NCI-H1694 treated with DMSO at 0.1 percent for 48 hours (cell line): Measurements from ENCODE around the gene DMD.

Experiments used
- DNase-seq: peaks from one replicate; lab custom pipeline; 2025; lab: John Stamatoyannopoulos, UW

Gene DMD

DNA sequence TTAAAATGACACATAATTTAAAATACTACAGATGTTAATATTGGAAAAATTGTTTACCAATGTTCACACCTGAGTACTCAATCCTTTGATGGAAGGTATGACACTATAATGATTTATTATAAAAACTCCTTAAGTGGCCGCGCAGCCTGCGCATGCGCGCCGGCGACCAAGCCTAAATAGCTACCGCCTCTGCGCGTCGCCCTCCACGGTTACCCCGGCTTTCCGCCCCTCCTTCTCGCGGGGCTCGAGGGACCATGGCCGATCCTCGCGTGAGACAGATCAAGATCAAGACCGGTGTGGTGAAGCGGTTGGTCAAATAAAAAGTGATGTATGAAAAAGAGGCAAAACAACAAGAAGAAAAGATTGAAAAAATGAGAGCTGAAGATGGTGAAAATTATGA is 170.2 kb downstream of the DMD start:
- DNase-seq = no peak

DNA sequence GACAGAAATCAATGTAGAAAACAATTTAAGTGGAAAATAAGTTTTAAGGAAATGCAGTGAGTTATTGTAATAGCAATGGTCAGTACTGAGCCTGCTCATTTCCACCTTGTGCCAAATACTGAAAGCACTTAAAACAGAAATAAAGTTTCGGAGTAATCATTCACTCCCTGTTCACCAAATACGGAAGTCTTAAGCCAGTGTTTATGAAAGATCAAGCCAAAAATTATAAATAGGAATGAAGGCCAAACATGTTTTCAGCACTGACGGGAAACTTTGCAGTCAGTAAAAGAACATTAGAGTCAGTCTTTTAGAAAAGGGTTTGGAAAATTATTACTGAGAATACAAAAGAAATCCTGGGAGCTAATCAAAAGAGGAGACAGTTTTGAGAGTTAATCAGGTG is 178.6 kb downstream of the DMD start:
- DNase-seq = no peak

- no peak for DNase-seq
Observed at GRCh38 chrX:33014949-33015348, 196.4 kb downstream of the DMD start.

GRCh38 chrX:33014086-33014485 is 197.3 kb downstream of the DMD start:
- no peak for DNase-seq

GRCh38 chrX:33001107-33001506 is 210.2 kb downstream of the DMD start:
- no peak for DNase-seq

DNA sequence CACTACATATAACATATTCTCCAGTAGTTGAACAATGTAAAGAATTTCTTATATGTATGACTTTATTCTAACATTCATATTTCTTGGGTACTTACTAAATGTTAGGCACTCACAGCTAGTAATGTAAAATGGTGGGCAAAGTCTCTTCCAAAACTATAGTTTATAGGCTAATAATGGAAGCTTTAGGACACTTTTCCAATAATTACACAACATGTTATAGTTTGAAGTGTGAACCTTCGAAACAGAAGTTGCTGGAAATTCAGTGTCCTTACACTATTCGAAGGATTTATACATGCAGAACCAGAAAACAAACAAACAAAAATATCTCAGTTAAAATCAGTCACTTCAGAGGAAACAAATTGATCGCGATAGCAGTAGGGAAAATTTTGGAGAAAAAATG is 212.6 kb downstream of the DMD start:
- DNase-seq = no peak

DNA sequence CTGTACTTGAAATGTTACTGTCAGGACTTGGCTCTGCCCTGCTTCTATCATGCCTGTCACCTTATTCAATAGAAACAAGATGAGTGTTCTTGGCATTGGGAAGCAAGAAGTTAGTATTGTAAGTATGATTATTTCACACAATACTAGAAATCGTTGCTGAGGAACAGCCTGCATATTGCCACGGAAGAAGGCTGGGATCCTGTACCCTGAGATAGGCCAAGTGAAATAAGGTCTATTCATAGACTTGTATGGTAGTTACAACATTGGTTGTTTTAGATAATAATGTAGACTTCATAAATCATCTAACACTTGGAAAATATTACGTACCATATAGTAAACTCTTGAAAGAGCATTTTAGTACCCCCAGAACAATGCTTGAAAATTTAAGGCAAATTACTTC is 215.9 kb downstream of the DMD start:
- no peak for DNase-seq

DNA sequence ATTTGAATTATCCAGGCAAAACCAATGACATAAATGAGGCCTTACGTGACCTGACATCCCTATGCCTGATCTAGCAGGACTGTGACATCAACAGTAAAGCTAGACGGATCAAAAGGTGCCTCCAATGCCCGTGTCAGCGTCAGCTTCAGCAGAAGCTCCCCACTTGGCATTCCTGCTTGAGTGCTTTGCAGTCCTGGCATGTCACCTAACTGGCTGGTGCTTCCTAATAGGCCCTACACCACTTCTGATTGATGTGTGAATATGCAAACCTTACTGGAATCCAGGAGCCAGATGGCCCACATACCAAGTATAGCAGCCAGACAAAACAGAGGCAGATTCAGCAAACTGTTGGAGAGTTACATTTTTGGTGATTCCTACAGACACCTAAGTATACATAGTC is 224.2 kb downstream of the DMD start:
- DNase-seq = no peak

DNA sequence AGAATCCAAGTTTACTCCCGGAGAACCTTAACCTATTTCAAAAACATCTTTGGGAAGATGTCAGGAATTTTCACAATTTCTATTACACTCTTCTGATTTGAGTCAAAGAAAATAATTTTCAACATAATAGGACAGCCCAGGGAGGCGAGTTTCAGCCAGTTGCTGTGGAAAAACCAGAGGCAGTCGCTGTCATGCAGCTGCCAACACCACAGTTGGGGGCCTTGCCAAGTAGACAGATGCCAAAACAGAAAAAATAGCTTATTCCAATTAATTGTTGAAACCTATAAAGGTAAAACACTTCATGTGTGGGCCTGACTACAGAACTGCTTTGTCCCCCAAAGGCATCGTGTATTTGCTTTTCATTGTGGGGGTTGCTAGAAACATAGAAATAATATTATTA is 225.8 kb downstream of the DMD start:
- DNase-seq = no peak

DNA sequence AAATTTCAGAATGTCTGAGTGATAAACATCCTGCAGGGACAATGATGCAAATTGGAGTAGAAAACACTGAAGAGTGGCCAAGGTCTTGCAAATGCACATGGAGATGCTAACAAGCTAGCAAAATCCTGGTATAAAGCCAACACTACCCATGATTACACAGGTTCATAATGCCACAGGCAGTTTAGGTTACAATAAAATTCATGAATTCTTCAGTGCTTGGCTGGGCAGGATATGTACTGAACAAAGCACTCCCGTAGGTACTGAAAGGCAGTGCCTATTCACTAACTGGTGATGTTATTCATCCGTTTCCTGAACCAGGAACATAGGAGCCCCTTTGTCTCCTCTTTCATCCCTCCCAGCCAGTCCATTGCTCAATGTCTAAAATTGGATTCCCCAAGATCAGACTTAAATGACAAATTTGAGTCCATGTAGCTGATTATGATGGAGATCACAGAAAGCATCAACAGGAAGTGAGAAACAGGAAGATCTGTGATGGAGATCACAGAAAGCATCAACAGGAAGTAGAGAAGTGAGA is 244.5 kb downstream of the DMD start:
- no peak for DNase-seq

DNA sequence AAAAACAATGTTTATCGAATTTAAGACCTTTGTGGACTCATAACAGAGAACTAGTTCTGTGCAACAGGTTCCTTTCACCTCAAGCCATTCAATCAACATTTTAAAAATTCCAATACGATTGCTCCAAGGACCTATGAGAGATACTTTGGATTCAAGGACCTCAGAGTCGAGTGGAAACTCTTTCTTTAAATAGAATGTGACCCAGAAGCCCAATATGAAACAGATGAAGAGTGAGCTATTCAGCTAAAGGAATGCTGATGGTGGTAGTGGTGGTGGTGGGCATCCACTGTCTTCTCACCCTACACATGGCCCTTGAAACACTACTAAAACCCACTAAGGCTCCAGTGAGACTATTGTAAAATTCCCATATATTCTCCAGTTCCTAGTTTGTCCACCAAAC is 257.2 kb downstream of the DMD start:
- no peak for DNase-seq

DNA sequence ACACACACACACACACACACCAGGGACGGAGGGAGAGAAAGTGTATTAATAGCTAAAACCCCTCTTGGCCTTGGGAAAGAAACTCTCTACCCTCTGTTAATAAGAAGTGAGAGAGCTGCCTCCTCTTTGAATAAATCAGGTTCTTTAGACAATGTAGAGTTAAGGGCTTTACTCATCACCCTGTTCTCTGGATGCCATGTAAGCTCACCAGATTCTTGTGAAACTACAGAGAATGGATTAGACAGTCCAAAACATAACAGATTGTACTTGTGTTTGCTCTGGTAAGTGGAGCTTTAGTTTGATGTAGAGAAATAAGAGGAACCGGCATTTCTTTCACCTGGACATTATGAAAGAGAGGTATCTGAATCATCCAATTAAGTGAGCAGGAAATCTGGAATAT is 263.2 kb downstream of the DMD start:
- no peak for DNase-seq

DNA sequence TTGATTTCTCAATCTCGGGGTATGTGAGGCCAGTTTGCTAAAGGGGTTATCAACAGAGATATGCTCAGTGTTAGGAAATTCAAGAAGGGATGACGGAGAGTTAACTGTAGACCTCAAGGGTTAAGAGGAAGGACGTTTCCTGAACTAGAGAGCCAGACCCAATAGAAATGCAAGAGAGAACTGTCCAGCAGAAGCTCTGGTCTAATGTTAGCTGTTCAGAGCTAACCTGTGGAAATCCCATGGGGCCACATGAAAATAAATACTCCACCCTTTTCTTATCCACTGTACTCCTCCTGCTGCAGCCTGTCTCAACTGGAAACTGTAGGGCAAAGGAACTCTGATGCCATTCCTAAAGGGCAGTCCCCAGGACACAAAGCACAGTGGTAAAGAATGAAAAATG is 274.3 kb downstream of the DMD start:
- no peak for DNase-seq

GRCh38 chrX:32933548-32933947 is 277.8 kb downstream of the DMD start:
- DNase-seq = no peak

DNA sequence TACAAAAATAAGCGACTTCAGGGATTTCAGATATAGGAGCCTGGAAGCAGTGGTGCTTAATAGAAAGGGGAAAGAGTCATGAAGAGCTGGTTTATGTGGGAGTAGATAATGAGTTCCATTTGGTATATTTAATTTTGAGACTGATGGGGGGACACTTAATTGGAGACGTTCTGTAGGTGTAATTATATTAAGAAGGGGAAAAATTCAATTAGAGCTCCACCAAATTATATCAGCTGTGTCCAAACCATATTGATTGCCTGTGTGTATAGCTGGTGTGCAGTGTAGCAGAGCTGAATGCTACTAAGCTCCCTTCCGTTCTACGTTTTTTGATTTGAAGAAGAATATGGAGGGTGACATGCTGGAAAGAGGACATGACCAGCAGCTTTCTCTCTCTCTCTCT is 282.3 kb downstream of the DMD start:
- DNase-seq = no peak

DNA sequence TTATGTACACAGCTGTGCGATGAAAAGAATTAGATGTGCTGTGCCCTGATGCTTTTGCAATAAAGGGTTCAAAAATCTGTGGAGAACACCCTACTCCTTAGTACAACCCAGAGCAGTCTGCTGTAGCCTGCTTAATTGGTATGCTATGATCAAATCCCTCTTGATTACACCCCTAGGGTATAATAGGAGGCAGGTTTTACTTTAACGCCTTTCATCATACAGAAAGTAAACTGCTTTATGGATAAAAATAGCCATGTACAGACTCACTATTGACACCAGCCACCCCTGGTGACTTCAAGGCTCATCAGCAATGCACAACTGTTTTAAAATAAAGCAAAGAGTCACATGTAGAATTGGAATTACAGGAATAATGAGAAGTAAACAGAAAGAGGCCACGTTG is 315.3 kb downstream of the DMD start:
- no peak for DNase-seq

GRCh38 chrX:32894679-32895078 is 316.7 kb downstream of the DMD start:
- no peak for DNase-seq

GRCh38 chrX:32893751-32894150 is 317.6 kb downstream of the DMD start:
- DNase-seq = no peak

- no peak for DNase-seq
Observed at GRCh38 chrX:32877592-32877991, 333.8 kb downstream of the DMD start.

DNA sequence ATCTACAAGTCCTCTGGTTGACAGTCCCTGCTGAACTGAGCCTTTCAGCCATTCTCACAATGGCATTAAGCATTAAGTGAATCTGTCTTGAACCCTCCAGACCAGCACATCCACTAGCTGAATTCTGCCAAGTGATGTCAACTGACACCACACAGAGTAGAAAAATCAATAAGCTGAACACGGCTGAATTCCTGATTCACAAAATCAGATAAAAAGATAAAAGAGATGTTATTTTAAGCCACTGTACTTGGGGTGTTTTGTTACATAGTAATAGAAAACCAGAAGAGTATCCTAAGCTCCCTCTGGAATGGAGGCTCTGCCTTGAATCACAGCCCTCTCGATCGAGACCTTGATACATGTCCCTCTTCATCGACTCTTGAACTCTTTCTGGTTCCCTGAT is 336.5 kb downstream of the DMD start:
- DNase-seq = no peak

DNA sequence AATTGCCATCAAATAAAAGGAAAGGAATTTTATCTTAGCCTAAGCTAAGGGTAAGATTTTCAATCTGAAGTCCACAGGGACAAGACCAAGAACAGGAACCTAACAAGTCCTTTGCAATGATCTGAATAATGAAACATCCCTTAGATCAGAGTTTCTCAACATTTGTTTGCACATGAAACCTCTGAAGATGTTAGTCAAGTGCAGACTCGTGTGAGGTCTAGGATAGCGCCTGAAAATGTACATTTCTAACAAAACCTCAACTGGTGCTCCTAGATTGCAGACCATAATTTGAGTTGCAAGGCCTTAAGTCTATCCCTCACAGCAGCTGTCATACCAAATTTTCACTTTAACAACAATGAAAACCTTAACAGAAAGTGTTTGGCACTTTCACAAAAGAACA is 337.6 kb downstream of the DMD start:
- no peak for DNase-seq

GRCh38 chrX:32871636-32872035 is 339.7 kb downstream of the DMD start:
- DNase-seq = no peak

DNA sequence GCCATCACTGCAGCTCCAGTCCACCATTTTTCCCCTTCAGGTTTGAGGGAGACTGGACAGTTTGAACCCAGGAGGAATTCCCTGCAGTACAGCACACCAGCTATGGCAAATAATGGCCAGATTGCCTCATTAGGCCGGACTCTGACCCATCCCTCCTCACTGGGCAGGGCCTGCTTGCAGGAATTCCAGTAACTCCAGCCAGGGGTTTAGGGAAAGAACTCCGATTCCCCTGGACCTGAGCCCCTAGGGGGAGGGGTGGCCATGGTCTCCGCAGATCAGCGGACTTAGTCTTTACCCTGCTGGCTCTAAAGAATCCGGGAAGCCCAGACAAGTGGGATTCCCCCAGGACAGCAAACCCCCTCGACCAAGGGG is 342.8 kb downstream of the DMD start:
- no peak for DNase-seq

GRCh38 chrX:32867781-32868523 is 343.4 kb downstream of the DMD start:
- DNase-seq = no peak
